Measurements from ENCODE around the gene HERC3.

The HERC3 gene

GRCh38 chr4:88753658-88754571, 161.6 kb downstream of the HERC3 start:
- Histone ChIP-seq H3K9me2 (replicated peaks; ENCODE audit: insufficient read depth, low read length) (no peaks in the 10 kb centered on the region), H3K9ac (ENCODE audit: low read length) (no peak overlapping the region), H3K27me3 (replicated peaks; ENCODE audit: insufficient read depth, low read length) (no peaks in the 10 kb centered on the region), H4K20me1 (ENCODE audit: insufficient read depth, low read length) (no peaks in the 10 kb centered on the region), H3K4me1 (ENCODE audit: low read length) (peaks cover 6% of the 10 kb centered on the region), H3K36me3 (replicated peaks; ENCODE audit: insufficient read depth, low read length) (no peaks in the 10 kb centered on the region), H3K79me2 (ENCODE audit: low read length) (no peaks in the 10 kb centered on the region), H3K27ac (ENCODE audit: low read length) (no peak overlapping the region), H3K4me2 (ENCODE audit: low read depth, low read length) (no peak overlapping the region), H3K9me3 (replicated peaks; ENCODE audit: insufficient read depth, low read length) (no peaks in the 10 kb centered on the region), H3F3A (ENCODE audit: insufficient read depth, low read length) (no peaks in the 10 kb centered on the region), H2AFZ (ENCODE audit: low read length) (no peak overlapping the region), H3K4me3 (ENCODE audit: low read length) (no peak overlapping the region)
- DNase-seq, result no peak
- TF ChIP-seq EZH2 (optimal IDR thresholded peaks at IDR 0.05; ENCODE audit: low read depth, low read length) (no peak), EZH2phosphoT487 (IDR thresholded peaks at IDR 0.05; ENCODE audit: low read length) (no peak)
- TF ChIP-seq, protein P1, sequence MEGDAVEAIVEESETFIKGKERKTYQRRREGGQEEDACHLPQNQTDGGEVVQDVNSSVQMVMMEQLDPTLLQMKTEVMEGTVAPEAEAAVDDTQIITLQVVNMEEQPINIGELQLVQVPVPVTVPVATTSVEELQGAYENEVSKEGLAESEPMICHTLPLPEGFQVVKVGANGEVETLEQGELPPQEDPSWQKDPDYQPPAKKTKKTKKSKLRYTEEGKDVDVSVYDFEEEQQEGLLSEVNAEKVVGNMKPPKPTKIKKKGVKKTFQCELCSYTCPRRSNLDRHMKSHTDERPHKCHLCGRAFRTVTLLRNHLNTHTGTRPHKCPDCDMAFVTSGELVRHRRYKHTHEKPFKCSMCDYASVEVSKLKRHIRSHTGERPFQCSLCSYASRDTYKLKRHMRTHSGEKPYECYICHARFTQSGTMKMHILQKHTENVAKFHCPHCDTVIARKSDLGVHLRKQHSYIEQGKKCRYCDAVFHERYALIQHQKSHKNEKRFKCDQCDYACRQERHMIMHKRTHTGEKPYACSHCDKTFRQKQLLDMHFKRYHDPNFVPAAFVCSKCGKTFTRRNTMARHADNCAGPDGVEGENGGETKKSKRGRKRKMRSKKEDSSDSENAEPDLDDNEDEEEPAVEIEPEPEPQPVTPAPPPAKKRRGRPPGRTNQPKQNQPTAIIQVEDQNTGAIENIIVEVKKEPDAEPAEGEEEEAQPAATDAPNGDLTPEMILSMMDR (IDR thresholded peaks at IDR 0.05; ENCODE audit: low read length), result no peak

DNA sequence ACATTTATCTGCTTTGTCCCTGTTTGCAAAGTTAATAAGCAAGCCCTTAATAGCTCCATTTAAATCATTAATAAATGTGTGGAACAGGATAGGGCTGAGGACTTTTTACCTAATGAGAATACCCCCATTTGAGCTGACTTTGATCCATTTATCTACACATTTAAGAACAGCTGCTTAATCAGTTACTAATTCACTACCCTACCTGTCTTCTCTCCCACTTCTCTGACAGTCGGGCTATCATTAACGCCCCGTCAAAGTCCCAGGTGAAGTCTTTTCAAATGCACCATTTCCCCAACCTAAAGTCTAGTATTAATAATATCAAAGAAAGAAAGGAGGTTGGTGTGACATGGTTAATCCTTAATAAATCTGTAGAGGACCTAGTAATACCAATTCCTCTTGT, 162.5 kb downstream of the HERC3 start:
- Histone ChIP-seq H3F3A (ENCODE audit: insufficient read depth, low read length) (no peaks in the 10 kb centered on the region), H3K27ac (ENCODE audit: low read length) (no peak overlapping the region), H4K20me1 (ENCODE audit: insufficient read depth, low read length) (no peaks in the 10 kb centered on the region), H3K9me2 (replicated peaks; ENCODE audit: insufficient read depth, low read length) (no peaks in the 10 kb centered on the region), H3K36me3 (replicated peaks; ENCODE audit: insufficient read depth, low read length) (no peaks in the 10 kb centered on the region), H3K4me3 (ENCODE audit: low read length) (no peak overlapping the region), H3K4me2 (ENCODE audit: low read depth, low read length) (no peak overlapping the region), H3K9me3 (replicated peaks; ENCODE audit: insufficient read depth, low read length) (no peaks in the 10 kb centered on the region), H3K27me3 (replicated peaks; ENCODE audit: insufficient read depth, low read length) (no peaks in the 10 kb centered on the region), H2AFZ (ENCODE audit: low read length) (no peak overlapping the region), H3K4me1 (ENCODE audit: low read length) (peaks cover 6% of the 10 kb centered on the region), H3K79me2 (ENCODE audit: low read length) (no peaks in the 10 kb centered on the region), H3K9ac (ENCODE audit: low read length) (no peak overlapping the region)
- no peak for DNase-seq
- TF ChIP-seq EZH2phosphoT487 (IDR thresholded peaks at IDR 0.05; ENCODE audit: low read length) (no peak), EZH2 (optimal IDR thresholded peaks at IDR 0.05; ENCODE audit: low read depth, low read length) (no peak)
- TF ChIP-seq, protein P1 (IDR thresholded peaks at IDR 0.05; ENCODE audit: low read length), result no peak

DNA sequence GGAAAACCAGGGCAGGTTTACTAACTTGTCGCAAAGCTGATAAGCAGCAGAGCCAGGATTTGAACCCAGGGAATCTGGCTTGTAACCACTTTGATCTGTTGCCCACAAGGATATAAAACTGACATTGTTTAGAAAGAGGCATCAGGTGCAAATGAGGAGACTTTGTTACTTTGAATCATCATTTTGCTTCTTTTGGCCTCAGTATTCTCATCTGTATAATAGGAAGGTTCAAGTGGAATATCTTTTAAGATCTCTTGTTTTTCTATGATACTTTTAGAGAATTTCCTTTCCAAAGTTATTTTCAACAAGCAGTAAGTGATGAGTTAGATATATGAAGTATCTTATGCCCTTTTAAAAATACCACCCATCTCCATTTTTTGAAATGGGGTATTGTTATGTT, 163.2 kb downstream of the HERC3 start:
- no peak overlapping the region for H3K4me2 ChIP-seq (ENCODE audit: low read depth, low read length)
- no peaks in the 10 kb centered on the region for H3F3A ChIP-seq (ENCODE audit: insufficient read depth, low read length)
- DNase-seq, result no peak
- no peak overlapping the region for H2AFZ ChIP-seq (ENCODE audit: low read length)
- no peaks in the 10 kb centered on the region for H3K27me3 ChIP-seq (replicated peaks; ENCODE audit: insufficient read depth, low read length)
- no peaks in the 10 kb centered on the region for H3K79me2 ChIP-seq (ENCODE audit: low read length)
- H3K27ac ChIP-seq (ENCODE audit: low read length), result no peak overlapping the region
- H3K9me2 ChIP-seq (replicated peaks; ENCODE audit: insufficient read depth, low read length), result no peaks in the 10 kb centered on the region
- no peak overlapping the region for H3K9ac ChIP-seq (ENCODE audit: low read length)
- no peaks in the 10 kb centered on the region for H3K9me3 ChIP-seq (replicated peaks; ENCODE audit: insufficient read depth, low read length)
- peaks cover 6% of the 10 kb centered on the region for H3K4me1 ChIP-seq (ENCODE audit: low read length)
- no peaks in the 10 kb centered on the region for H4K20me1 ChIP-seq (ENCODE audit: insufficient read depth, low read length)
- no peaks in the 10 kb centered on the region for H3K36me3 ChIP-seq (replicated peaks; ENCODE audit: insufficient read depth, low read length)
- TF ChIP-seq EZH2phosphoT487 (IDR thresholded peaks at IDR 0.05; ENCODE audit: low read length) (no peak), EZH2 (optimal IDR thresholded peaks at IDR 0.05; ENCODE audit: low read depth, low read length) (no peak)
- TF ChIP-seq, protein P1 (IDR thresholded peaks at IDR 0.05; ENCODE audit: low read length), result no peak
- H3K4me3 ChIP-seq (ENCODE audit: low read length), result no peak overlapping the region
